Fibroblast of gingiva (primary cell): ENCODE measurements around the gene SEC24C.
A peak's percentile ranks its signal among the peaks of the same experiment; 100 is the strongest.
"Not testable (repeated sequence)": the region's sequence is repeated elsewhere in the genome, so short reads cannot be mapped to it uniquely, and the experiment has no call there.

Source experiments
- DNase-seq: peaks from one replicate; pipeline ENCODE4 v3.0.0-alpha.2; 2011; ENCODE audit warnings: low read depth

SEC24C gene

DNA sequence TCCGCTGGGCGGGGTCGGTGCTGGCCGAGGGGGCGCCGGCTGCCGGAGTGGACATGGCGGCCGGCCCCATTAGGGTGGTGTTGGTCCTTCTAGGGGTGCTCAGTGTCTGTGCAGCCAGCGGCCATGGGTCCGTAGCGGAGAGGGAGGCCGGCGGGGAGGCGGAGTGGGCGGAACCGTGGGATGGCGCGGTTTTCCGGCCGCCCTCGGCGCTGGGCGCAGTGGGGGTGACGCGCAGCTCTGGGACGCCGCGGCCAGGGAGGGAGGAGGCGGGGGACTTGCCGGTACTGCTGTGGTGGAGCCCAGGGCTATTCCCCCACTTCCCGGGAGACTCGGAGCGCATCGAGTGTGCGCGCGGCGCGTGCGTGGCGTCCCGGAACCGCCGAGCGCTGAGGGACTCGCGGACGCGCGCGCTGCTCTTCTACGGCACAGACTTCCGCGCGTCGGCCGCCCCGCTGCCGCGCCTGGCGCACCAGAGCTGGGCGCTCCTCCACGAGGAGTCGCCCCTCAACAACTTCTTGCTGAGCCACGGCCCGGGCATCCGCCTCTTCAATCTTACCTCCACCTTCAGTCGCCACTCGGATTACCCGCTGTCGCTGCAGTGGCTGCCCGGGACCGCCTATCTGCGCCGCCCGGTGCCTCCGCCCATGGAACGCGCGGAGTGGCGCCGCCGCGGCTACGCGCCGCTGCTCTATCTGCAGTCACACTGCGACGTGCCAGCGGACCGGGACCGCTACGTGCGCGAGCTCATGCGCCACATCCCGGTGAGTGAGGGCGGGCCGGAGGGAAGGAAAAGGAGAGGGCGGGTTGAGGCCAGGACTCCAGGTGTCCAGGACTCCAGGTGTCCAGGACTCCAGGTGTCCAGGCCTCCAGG is 28.3 kb downstream of the SEC24C start:
- peak; percentile 87 for DNase-seq

DNA sequence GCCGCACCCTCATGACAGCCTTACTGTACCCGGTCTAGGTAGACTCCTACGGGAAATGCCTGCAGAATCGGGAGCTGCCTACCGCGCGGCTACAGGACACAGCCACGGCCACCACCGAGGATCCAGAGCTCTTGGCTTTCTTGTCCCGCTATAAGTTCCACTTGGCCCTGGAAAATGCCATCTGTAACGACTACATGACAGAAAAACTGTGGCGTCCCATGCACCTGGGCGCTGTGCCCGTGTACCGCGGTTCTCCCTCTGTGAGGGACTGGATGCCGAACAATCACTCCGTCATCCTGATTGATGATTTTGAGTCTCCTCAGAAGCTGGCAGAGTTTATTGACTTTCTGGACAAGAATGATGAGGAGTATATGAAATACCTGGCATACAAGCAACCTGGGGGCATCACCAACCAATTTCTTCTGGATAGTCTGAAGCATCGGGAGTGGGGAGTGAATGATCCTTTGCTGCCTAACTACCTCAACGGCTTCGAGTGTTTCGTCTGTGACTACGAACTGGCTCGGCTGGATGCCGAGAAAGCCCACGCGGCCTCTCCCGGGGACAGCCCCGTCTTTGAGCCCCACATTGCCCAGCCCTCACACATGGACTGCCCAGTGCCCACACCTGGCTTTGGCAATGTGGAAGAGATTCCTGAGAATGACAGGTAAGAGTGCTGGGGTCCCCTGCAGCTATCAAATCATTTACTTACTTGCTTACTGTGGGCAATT is 29.1 kb downstream of the SEC24C start:
- DNase-seq, result no peak

DNA sequence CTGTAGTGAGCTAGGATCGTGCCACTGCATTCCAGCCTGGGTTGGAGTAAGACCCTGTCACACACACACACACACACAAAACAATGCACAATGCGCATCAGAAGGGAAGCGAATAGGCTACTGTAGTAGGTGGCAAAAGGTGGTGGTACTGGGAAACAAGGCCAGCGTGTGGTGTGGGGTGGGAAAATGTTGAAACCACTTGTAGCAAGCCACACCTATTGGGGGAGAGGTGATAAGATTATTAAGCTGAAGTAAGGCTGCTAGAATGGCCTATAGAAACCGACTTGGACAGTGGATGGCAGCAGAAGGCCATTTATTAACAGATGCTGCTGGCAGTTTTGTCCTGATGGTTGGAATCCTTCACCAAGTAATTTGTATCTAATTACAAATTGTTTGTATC is 30.5 kb downstream of the SEC24C start:
- DNase-seq, result peak; percentile 32

DNA sequence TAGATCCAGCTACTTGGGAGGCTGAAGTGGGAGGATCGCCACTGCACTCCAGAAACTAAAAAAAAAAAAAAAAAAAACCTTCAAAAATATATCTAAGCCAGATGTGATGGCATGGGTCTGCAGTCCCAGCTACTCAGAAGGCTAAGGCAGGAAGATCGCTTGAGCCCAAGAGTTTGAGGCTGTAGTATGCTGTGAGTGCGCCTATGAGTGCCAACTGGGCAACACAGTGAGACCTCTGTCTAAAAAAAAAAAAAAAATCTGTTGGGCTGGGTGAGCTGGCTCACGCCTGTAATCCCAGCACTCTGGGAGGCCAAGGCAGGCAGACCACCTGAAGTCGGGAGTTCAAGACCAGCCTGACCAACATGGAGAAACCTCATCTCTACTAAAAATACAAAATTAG is 34.8 kb downstream of the SEC24C start:
- no peak for DNase-seq

DNA sequence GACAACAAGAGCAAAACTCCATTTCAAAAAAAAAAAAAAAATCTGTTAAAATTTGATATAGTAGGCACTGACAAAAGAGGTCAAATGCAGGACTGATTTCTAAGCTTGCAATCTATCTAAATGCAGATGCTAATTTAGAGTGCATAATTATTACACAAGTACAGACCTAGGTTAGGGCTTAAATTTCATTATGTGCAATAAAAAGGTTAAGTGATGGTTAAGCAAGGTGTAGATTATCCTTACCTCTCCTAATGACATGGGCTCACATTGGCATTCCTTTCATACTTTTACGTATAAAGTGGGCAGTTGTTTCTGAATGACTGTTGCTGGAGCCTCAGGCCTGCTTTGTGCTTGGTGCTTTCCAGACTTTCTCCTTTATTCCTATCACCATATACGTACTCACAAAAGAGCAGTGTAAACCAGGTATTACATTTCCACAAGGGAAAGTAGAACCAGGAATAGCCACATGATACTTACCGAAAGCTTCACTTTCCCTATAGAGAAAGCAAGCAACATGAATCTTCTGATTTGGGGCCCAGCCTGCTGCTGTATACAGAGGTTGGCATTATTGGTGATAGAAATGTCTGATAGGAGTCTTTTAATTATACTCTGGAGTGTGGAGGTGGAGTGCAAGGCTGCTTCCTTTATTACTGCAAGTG is 35.5 kb downstream of the SEC24C start:
- DNase-seq, result no peak

DNA sequence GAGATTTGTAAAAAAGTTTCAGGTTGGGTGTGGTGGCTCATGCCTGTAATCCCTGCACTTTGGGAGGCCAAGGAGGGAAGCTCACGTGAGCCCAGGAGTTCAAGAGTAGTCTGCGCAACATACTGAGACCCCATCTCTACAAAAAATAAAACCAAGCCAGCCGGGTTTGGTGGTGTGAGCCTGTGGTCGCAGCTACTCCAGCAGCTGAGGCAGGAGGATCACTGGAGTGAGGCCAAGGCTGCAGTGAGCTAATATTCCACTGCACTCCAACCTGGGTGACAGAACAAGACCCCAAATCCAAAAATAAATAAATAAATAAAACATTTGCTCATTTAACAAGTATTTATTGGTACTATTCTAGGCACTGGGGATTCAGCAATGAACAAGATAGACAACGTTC is 36.1 kb downstream of the SEC24C start:
- DNase-seq, result no peak

DNA sequence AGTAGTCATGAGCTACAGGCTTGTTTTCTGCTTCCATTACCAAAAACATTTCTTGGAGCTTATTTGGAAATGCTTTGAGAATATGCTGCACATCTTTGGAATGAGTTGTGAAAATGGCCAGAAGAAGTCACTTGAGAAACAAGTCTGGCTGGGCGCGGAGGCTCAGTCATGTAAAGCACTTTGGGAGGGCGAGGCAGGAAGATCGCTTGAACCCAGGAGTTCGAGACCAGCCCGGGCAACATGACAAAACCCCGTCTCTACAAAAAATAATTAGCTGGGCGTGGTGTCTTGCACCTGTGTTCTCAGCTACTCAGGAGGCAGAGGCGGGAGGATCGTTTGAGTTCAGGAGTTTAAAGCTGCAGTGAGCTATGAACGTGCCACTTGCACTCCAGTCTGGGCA is 36.8 kb downstream of the SEC24C start:
- peak; percentile 43 for DNase-seq

DNA sequence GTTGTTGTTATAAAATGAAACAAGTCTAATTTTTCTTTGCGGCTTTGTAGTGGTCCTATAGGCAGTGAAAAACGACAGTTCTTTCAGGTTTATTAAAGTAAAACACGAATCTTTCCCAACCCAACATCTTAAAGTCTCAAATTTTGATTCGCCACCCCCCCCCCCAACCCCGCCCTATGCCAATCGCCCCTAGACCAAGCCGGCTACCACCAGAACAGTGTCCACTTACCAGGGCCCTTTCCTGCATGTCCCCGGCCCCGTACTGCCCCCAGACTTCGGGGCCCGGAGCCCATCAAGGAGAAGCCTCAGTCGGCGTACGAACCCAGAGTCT is 37.3 kb downstream of the SEC24C start:
- no peak for DNase-seq

DNA sequence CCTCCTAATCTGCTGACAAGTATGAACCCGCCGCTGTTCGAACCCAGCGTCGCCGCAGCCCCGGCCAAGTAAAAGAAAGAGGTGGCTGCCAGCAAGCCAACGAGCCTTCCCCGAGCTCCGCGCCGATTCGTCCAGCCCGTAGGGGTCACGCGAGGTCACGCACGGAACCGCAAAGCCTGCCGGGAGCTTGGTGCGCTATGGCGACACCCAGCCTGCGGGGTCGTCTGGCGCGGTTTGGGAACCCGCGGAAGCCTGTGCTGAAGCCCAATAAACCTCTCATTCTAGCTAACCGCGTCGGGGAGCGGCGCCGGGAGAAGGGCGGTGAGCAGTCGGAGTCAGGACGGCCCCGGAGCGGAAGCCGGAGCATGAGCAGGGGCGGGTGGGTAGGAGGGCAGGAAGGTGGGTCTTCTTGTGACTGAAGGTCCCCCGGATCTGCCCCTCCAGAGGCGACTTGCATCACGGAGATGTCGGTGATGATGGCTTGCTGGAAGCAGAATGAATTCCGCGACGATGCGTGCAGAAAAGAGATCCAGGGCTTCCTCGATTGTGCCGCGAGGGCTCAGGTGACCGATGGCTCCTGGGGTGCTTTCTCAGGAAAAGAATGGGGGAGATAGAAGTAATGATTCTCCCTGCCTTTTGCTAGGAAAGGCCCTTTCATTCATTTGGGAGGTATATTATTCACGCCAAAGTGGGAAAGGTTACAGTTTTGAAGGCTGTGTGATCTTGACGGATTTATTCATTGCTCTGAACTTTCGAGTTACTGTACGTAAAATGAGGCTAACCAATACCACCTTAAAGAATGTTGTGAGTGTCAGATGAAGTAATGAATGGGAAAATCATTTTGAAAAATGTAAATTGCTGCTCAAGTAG is 37.9 kb downstream of the SEC24C start, which contains the start of gene CHCHD1:
CHCHD1 (plus strand) TSS at position 170 of the 870 bp plus-strand sequence; CDS start at position 198, 28 bp downstream.
- DNase-seq, result peak; percentile 84

DNA sequence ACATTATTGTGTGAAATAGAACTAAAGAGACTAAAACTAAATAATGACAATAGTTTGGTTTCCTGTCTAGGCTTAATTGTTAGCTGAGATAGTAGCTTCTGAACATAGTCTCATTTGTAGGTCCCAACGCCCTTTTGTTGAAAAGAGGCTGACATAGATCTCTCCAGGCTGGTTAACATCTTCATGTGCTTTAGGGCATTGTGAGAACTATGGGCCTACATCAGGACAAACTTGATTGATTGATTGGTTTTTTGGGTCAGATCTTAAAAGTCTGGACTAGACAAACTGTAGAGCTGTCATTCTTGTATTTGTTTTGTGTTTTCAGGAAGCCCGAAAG is 38.5 kb downstream of the SEC24C start:
- no peak for DNase-seq

DNA sequence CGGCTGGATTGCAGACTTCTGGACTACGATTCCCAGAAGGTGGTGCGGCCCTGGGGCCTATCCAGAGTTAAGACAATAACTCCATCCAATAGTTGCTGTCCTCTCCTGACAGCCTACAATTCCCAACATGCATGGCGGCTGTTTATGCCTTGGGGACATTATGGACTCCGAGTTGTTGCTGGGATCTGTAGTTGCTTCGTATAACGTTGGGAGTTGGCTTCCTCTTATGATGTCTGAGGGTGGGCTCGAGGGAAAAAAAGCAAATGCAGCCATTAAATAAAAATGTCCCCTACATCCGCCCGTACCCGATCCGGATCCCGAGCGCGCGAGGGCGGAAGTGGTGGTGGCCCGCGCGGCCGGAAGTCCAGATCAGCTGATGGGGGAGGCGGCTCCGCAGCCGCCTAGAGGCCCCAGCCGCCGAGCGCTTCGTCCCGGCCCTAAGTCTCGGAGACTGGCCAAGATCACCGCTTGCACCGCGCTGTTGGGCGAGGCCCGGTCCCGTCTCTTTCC is 41.1 kb downstream of the SEC24C start, which contains the start of gene ZSWIM8:
ZSWIM8 (plus strand) TSS at position 396 of the 510 bp plus-strand sequence. CDS start 273 bp downstream, outside the sequence.
- DNase-seq, result peak; percentile 97

DNA sequence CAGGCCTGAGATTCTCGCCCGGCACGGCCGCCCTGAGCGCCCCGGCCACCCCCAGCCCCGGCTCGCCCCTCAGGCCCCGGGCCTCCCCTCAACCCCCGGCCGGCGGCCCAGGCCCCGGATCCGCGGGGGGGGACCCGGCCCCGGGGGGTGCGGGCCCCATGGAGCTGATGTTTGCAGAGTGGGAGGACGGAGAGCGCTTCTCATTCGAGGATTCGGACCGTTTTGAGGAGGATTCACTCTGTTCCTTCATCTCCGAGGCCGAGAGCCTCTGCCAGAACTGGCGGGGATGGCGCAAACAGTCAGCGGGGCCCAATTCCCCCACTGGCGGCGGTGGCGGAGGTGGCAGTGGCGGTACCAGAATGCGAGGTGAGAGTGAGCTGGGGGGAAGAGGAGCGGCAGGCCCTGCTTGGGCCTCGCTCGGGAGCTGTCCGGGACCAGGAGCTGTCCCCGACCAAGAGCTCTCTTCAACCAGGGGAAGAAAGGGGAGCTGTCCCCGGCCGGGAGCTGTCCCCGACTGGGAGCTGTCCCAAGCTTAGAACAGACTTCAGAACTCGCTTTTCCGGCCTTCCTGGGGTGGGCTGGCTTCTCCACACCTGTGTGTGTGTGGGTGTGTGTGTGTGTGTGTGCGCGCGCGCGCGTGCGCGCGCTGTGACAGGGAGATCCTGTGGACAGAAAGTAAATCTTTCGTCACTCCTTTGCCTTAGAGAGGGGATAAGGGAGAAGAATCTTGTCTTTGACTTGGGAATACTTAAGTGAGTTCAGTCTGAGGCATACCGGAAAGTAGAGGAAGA is 41.7 kb downstream of the SEC24C start:
- peak; percentile 43 for DNase-seq

DNA sequence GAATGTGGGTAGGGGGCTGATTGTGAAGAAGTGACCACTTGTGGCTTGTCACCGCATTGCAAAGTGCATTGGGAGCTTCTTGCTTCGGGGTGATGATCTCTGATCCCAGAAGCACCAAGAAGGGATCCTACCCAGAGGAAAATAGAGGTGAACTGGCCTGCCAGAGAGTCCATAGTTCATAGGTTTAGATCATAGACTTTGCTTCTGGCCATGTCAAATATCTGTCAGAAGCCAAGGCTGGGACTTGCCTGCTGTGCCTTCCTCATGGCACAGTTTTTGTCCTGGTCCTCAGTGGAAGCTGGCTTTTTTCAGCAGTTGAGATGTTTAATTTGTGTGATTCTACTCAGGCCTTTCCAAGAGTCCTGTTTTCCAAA is 42.3 kb downstream of the SEC24C start:
- no peak for DNase-seq

DNA sequence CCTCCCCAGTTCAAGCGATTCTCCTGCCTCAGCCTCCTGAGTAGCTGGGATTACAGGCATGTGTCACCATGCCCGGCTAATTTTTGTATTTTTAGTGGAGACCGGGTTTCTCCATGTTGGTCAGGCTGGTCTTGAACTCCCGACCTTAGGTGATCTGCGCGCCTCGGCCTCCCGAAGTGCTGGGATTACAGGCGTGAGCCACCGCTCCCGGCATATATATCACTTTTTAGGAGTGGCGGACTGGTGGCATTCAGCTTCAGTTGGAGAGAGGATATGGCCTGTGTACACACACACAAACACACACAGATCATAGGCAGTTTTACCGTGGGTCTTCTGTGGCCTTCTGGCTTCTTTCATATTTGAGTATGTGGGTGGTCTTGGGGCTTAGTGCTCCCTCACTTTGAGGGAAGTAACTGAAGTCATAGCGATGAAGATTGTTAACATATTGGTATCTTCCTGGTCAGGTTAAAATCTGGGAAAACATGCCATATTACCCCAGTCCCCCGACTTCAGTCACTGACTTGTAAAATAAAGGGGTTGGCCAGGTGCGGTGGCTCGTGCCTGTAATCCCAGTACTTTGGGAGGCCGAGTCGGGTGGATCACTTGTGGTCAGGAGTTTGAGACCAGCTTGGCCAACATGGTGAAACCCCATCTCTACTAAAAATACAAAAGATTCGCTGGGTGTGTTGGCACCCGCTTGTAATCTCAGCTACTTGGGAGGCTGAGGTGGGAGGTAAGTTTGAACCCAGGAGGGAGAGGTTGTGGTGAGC is 43.0 kb downstream of the SEC24C start:
- not testable (repeated sequence) for DNase-seq

DNA sequence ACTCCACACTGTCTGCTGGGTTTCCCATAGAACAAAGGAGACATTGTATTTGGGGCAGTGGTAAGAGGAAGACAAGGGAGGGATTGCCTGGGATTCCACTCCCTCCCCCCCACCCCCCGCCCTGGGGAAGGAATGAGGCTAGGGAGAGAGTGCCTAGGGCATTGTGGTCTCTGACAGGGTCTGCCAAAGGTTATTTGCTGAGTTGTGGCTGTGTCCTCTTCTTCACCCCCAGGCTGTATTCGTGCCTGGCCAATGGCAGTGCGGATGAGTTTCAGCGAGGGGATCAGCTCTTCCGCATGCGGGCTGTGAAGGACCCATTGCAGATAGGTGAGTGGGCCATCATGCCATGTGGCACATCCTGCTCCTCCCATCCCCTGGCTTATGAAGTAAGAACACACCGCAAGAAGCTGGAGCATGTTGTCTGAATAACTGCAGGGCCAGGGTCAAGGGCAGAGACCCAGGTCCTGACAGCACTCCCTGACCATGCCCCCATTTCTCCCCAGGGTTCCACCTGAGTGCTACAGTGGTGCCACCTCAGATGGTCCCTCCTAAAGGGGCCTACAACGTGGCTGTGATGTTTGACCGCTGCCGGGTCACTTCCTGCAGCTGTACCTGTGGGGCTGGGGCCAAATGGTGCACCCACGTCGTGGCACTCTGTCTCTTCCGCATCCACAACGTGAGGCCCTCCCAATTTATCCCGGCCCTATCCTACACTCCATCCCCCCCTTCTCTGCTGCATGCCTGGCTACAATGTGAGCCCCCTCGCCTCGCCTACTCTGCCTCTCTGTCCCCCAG is 44.9 kb downstream of the SEC24C start:
- DNase-seq, result no peak

DNA sequence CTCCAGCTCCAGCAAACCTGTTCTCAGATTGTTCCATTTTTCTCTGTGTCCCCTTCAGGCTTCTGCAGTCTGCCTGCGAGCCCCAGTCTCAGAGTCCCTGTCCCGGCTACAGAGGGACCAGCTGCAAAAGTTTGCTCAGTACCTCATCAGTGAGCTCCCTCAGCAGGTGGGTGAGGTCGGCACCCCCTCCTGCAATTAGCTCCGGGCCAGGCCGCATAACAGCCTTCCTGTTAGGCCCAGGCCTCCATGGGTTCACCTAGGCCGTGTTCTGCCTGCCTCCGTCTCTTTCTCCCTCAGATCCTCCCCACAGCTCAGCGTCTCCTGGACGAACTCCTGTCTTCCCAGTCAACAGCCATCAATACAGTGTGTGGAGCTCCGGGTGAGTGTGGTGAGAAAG is 45.5 kb downstream of the SEC24C start:
- no peak for DNase-seq

DNA sequence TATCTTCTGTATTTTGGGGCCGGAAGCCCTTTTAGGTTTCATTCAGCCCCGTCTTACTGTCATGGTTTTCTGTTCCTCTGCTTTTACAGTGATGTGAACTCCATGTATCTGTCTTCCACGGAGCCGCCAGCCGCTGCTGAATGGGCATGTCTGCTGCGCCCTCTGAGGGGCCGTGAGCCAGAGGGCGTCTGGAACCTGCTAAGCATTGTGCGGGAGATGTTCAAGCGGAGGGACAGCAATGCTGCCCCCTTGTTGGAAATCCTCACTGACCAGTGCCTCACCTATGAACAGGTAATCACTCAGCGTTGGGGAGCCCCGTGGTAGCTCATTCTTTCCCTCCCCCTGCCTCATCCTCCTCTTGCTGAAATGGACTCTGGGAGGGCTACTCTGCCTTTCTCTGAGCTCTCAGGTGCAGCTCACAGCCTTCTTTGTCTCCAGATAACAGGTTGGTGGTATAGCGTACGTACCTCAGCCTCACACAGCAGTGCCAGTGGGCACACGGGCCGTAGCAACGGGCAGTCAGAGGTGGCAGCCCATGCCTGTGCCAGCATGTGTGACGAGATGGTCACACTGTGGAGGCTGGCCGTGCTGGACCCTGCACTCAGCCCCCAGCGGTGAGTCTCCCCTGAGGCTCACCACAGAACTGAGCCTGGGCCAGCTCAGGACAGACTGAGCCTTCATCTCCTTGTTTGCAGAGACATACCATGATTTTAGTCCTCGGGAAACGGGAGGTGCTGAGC is 46.9 kb downstream of the SEC24C start:
- DNase-seq, result no peak

DNA sequence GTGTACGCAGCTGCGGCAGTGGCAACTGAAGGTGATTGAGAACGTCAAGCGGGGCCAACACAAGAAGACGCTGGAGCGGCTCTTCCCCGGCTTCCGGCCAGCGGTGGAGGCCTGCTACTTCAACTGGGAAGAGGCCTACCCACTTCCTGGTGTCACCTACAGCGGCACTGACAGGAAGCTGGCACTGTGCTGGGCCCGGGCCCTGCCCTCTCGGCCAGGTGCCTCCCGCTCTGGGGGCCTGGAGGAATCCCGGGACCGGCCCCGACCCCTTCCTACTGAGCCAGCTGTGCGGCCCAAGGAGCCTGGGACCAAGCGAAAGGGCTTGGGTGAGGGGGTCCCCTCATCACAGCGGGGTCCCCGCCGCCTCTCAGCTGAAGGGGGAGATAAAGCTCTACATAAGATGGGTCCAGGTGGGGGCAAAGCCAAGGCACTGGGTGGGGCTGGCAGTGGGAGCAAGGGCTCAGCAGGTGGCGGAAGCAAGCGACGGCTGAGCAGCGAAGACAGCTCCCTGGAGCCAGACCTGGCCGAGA is 47.8 kb downstream of the SEC24C start:
- DNase-seq, result no peak
